Heart left ventricle (tissue), 16 donors: ENCODE results near the gene XRCC5. TPM values are rescaled to one million over a fixed set of nuclear protein-coding genes. Genes with fewer than 3 reads are reported as not detected.

Experiments
- ATAC-seq, 4 donors: fragments of 200-7000 bp; cut with Tn5 transposase; one replicate each; pipeline ENCODE4 v1.9.1; 2020 to 2022; ENCODE audit warnings: moderate library complexity in 4 of 4, mild to moderate bottlenecking in 3 of 4, moderate number of reproducible peaks in 1 of 4
- DNase-seq, 5 donors: peaks; one replicate each; pipeline ENCODE4 v3.0.0-alpha.2; 2020
- H3K27ac ChIP-seq, 12 donors: fragments of 200-600 bp; sonication (generic) in 4 of 12; one replicate each; pipeline versions ENCODE4 v1.5.0 to v1.8.0; 2016 to 2022; ENCODE audit warnings: mild to moderate bottlenecking in 2 of 12
- H3K27me3 ChIP-seq, 9 donors: fragments of 200-600 bp; sonication (generic) in 2 of 9; one replicate each; pipeline versions ENCODE4 v1.5.1 to v1.8.0; 2016 to 2022; ENCODE audit warnings: mild to moderate bottlenecking in 3 of 9
- H3K36me3 ChIP-seq, 9 donors: fragments of 200-600 bp; sonication (generic) in 2 of 9; one replicate each; pipeline versions ENCODE4 v1.5.0 to v1.8.0; 2018 to 2022; ENCODE audit warnings: mild to moderate bottlenecking in 2 of 9
- H3K4me1 ChIP-seq, 12 donors: fragments of 200-600 bp; sonication (generic) in 4 of 12; one replicate each; pipeline versions ENCODE4 v1.5.0 to v1.8.0; 2016 to 2022; ENCODE audit warnings: mild to moderate bottlenecking in 3 of 12
- H3K4me3 ChIP-seq, 12 donors: fragments of 200-600 bp; sonication (generic) in 4 of 12; one replicate each; pipeline versions ENCODE4 v1.5.0 to v1.8.0; 2017 to 2022; ENCODE audit warnings: mild to moderate bottlenecking in 9 of 12, moderate library complexity in 4 of 12
- H3K9me3 ChIP-seq, 12 donors: fragments of 200-600 bp; sonication (generic) in 4 of 12; one replicate each; pipeline versions ENCODE4 v1.5.0 to v1.8.0; 2016 to 2022; ENCODE audit warnings: mild to moderate bottlenecking in 1 of 12
- CTCF ChIP-seq, 12 donors: fragments of 200-600 bp; sonication (generic) in 4 of 12; IDR thresholded peaks; one replicate each; pipeline versions ENCODE4 v1.5.0 to v1.8.0; 2018 to 2022; ENCODE audit warnings: antibody characterized with exemption in 12 of 12, mild to moderate bottlenecking in 5 of 12
- POLR2A ChIP-seq, 2 donors: fragments of 450-650 bp; IDR thresholded peaks; one replicate each; pipeline ENCODE4 v1.6.1; 2017; ENCODE audit warnings: antibody characterized with exemption in 2 of 2, mild to moderate bottlenecking in 2 of 2, moderate library complexity in 2 of 2
- WGBS, 4 donors: extraction: QIAGEN DNeasy Blood & Tissue Kit in 2 of 4; methylation state at CpG; one replicate each; pipeline versions ENCODE4 v1.1.5 to v1.1.7; 2013 to 2018; 5-methylcytosine and 5-hydroxymethylcytosine counted together
- intact Hi-C, 10 donors: fragments of 100-400 bp; cut with DNase I; formaldehyde crosslinking; loops; one replicate each; pipeline versions ENCODE4 v1.11.1 to v1.14.2; 2022
- long read RNA-seq, 3 donors: library from polyadenylated mRNA; unstranded; transcript quantifications; one replicate each; pipeline ENCODE4 v2.0.0, GENCODE V29; 2020 to 2021
- polyA plus RNA-seq, 2 donors: library from polyadenylated mRNA; stranded (reverse); fragments of 200-250 nt; gene quantifications; one replicate each; pipeline ENCODE4 v1.2.3, GENCODE V29; 2013
- total RNA-seq, 9 donors: library from RNA; depleted of rRNA in 2 of 9; stranded (reverse); fragments of >200 nt in 2 of 9; fragmentation: NEBNext Ultra II Directional in 3 of 9; extraction: Animal tissue kit (Norgen Biotek cat#: 25700) in 3 of 9; gene quantifications; one replicate each; pipeline versions ENCODE4 v1.1.0 to v1.2.4, GENCODE V29; 2016 to 2023
- donor health status: ischemic (EF 13 %, LVEDD 7.1; RV severe dilation, severe dysfunction).
- donor health status: healthy with polysubstance abuse.
- donor health status: DM: no; HTN: yes; CAD: no.
- donor health status: DM: no; HTN: no; CAD: no.
- donor health status: ischemic (EF 25% LVEDD 6.9; RV normal size, moderate dysfunction).
- donor health status: ischemic (EF 25% LVEDD 5.7; RV mildly dilated, moderate dysfunction).
- donor health status: healthy.
- donor health status: DM: yes; HTN: yes; CAD: no.
- donor health status: ischemic (EF 35%, LVEDD 5.7; RV mildly dilated, moderate dysfunction).
- donor health status: nonischemic (EF 11% LVEDD 7.7; RV severe dilation, severe dysfunction).
- donor health status: DM: yes; HTN: yes; CAD: no.
- donor health status: PGD.
- donor health status: ischemic (EF 29% LVEDD 5.4; RV normal size, mild dysfunction).
- donor health status: nonischemic (EF 23%, LVEDD 6.1; RV moderate dilation, normal function).

XRCC5 gene
- total RNA-seq (100 to 1,000 TPM in 8 of 9 donors, 10 to 100 TPM in 1; 82.1 to 197 (median 126) TPM), polyA plus RNA-seq (100 to 1,000 TPM in 1 of 2 donors, 10 to 100 TPM in 1; 40.0 to 127 TPM)
- long read RNA-seq, donor 1, transcript XRCC5-201 (21 exons, 3,428 nt): major isoform, 78 of 112 reads
- long read RNA-seq, donor 1, partial matches to known transcripts: 32 of 112 reads
- long read RNA-seq, donor 1, other reads (novel, unspliced or antisense): 2 of 112 reads
- long read RNA-seq, donor 2, transcript XRCC5-201 (21 exons, 3,428 nt): major isoform, 299 of 366 reads
- long read RNA-seq, donor 2, partial matches to known transcripts: 53 of 366 reads
- long read RNA-seq, donor 2, other reads (novel, unspliced or antisense): 13 of 366 reads
- long read RNA-seq, donor 3, transcript XRCC5-201 (21 exons, 3,428 nt): major isoform, 87 of 123 reads
- long read RNA-seq, donor 3, partial matches to known transcripts: 31 of 123 reads
- long read RNA-seq, donor 3, other reads (novel, unspliced or antisense): 5 of 123 reads

DNA sequence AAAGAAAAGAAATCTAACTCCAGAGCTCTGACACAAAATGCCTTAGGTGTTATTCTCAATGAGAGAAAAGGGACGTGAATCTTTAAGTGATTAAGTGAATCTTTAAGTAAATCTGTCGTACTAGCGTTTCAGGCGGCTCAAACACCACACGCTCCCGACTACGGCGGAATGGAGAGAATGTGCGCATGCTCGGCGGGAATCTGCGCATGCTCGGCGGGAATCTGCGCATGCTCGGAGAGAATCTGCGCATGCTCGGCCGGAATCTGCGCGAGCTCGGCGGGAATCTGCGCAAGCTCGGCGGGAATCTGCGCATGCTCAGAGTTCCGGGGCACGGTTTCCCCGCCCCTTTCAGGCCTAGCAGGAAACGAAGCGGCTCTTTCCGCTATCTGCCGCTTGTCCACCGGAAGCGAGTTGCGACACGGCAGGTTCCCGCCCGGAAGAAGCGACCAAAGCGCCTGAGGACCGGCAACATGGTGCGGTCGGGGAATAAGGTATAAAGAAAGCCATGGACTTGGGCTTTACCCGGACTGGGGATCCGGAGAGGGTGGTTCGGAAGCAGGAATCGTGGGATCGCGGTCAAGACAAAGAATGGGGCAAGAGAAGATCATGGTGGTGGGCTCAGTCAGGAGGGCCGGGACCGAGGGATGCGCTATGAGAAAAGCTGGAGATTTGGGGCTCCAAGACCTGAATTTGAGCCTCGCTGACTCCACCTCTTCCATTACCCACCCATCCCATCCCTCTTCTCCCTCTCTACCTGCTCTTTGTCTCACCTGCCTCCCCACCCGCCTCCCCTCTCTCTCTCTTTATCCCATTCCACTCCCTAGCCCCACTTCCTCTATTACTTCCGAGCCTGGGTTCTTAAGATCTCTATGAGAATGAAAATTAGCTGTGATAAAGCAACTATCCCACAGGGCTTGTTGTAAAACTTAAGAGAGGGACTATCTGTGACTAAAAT, at the start of gene XRCC5:
TSS of gene XRCC5 (plus strand) at position 382 of the 955 bp plus-strand sequence. CDS start at position 471, 89 bp downstream.
- WGBS, 4 donors: 0 to 1% (median 0%) methylated on average over 39 to 57 of the region's 57 CpGs
- Histone ChIP-seq H3K27me3 (no peaks in the 10 kb centered on the region), H3K4me1 (peaks cover 0 to 46% (median 30%) of the 10 kb centered on the region in 12 donors), H3K36me3 (peaks cover 0 to 40% (median 36%) of the 10 kb centered on the region in 9 donors), H3K9me3 (no peaks in the 10 kb centered on the region), H3K4me3 (peak within 1 kb of the TSS; percentile 64 to 98 (median 86)), H3K27ac (peak within 1 kb of the TSS; percentile 78 to 96 (median 91))
- ATAC-seq: peak; percentile 93 to 98 (median 96)
- TF ChIP-seq CTCF (IDR thresholded peaks at IDR 0.05) (peak in 2 of 12 donors; percentile 5 to 8), POLR2A (IDR thresholded peaks at IDR 0.05) (peak in 1 of 2 donors; percentile 58)
- peak; percentile 95 to 99 (median 97) for DNase-seq
- intact Hi-C loops: loop anchor here in 1 of 10 donors (1.0 kb wide), 1 partner anchor 28 kb away; the partner anchor contains the start of genes PECR and TMEM169

DNA sequence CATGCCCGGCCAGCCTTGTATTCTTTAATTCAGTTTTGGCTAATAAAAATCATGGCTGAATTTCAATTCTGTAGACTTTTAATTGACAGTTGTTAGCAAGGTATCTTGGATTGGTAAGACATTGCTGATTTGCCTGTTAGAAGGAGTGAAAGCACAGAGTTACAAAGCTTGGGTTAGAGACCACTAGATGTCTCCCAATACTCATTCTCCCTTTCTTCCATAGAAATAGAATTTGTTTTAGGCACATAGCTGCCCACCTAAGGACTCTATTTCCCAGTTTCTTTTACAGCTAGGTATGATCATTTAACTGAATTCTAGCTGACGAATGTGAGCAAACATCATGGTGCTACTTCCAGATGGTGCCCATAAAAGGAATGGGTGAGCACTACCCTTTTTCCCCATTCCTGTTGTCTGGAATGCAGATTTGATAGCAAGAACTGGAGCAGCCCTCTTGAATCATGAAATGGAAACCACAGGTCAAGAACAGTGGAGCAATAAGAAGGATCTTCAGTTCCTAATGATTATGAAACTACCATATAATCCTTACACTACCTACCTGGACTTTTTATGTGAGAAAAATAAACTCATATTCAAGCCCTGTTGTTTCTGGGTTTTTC, 45.0 kb upstream of the XRCC5 start:
- no peak overlapping the region for H3K4me3 ChIP-seq
- ATAC-seq (no peak), DNase-seq (no peak)
- 94 to 99% (median 96%) methylated on average over 2 of the region's 2 CpGs for WGBS, 4 donors
- intact Hi-C loops: no loop called here
- peaks cover 0 to 41% (median 25%) of the 10 kb centered on the region in 9 donors for H3K36me3 ChIP-seq
- H3K9me3 ChIP-seq: peaks cover 0 to 5% (median 0%) of the 10 kb centered on the region in 12 donors
- TF ChIP-seq CTCF (IDR thresholded peaks at IDR 0.05): peak in 2 of 12 donors; percentile 10 to 15
- no peak for TF ChIP-seq POLR2A (IDR thresholded peaks at IDR 0.05)
- no peaks in the 10 kb centered on the region for H3K27me3 ChIP-seq
- H3K4me1 ChIP-seq: no peaks in the 10 kb centered on the region
- no peak overlapping the region for H3K27ac ChIP-seq

- no peaks in the 10 kb centered on the region for H3K9me3 ChIP-seq
- ATAC-seq: no peak
- 86 to 95% (median 94%) methylated on average over 1 of the region's 1 CpG for WGBS, 4 donors
- peaks cover 0 to 41% (median 25%) of the 10 kb centered on the region in 9 donors for H3K36me3 ChIP-seq
- TF ChIP-seq CTCF (IDR thresholded peaks at IDR 0.05): no peak
- no peak for TF ChIP-seq POLR2A (IDR thresholded peaks at IDR 0.05)
- H3K4me3 ChIP-seq: no peak overlapping the region
- H3K4me1 ChIP-seq: no peaks in the 10 kb centered on the region
- DNase-seq: no peak
- intact Hi-C loops: no loop called here
- no peak overlapping the region for H3K27ac ChIP-seq
- H3K27me3 ChIP-seq: no peaks in the 10 kb centered on the region
Observed at GRCh38 chr2:216064665-216065064, 44.5 kb upstream of the XRCC5 start.
